Measurements from ENCODE around the gene GPATCH8.

The GPATCH8 gene

DNA sequence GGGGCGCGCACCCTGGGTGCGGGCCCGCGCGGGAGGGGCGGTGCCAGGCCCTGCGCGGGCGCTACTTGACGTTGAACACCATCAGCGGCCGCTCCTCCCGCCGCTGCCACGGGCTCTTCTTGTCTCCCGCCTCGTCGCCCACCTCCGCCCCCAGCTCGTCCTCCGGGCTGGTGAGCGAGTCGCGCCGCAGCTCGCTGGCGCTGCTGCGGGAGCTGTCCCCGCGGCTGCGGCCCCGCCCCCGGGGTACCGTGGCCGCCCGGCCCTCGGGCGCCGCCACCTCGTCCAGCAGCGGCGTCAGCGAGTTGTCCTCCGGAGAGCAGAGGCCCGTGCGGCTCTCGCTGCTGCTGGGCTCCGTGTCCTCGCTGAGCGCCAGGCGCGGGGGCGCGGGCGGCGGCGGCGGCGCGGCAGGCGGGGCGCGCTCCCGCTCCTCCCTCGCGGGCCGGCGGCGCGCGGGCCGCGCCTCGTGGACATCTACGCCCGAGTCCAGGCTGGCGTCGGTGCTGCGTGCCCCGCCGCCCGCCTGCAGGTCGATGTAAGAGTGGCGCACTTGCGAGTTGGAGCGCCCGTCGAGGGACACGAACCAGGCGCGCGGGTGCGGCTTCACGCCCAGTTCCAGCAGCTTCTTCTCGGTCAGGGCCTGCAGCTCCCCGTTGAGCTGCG is 149.4 kb downstream of the GPATCH8 start:
- no peak for DNase-seq

DNA sequence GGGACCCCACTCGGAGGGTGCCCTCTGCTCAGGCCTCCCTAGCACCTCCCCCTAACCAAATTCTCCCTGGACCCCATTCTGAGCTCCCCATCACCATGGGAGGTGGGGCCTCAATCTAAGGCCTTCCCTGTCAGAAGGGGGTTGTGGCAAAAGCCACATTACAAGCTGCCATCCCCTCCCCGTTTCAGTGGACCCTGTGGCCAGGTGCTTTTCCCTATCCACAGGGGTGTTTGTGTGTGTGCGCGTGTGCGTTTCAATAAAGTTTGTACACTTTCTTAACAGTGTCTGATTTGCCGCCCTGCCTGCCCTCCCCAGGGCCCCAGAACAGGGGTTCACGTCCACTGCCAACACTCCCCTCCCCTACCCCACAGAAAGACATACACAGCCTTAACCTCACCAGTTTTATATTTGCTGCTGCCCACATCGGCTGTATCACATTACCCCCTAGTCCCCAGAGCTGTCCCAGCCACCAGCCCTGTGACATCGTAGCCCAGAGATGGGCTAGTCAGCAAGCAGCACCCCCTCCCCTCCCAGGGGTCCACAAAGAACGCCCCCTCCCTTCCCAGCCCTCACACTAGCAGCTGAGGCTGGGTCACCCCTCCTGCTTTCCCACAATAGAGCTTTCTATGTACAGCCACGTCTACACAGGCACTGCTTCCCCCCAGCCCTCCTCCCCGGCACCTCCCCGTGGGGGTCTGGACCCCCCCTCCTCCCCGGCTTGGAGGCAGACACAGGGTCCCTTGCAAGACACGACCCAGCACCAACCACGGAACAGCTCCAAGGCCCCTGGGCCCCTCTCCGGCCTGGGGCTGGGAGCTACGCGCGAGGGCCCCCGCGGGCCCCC is 150.2 kb downstream of the GPATCH8 start:
- DNase-seq = no peak

DNA sequence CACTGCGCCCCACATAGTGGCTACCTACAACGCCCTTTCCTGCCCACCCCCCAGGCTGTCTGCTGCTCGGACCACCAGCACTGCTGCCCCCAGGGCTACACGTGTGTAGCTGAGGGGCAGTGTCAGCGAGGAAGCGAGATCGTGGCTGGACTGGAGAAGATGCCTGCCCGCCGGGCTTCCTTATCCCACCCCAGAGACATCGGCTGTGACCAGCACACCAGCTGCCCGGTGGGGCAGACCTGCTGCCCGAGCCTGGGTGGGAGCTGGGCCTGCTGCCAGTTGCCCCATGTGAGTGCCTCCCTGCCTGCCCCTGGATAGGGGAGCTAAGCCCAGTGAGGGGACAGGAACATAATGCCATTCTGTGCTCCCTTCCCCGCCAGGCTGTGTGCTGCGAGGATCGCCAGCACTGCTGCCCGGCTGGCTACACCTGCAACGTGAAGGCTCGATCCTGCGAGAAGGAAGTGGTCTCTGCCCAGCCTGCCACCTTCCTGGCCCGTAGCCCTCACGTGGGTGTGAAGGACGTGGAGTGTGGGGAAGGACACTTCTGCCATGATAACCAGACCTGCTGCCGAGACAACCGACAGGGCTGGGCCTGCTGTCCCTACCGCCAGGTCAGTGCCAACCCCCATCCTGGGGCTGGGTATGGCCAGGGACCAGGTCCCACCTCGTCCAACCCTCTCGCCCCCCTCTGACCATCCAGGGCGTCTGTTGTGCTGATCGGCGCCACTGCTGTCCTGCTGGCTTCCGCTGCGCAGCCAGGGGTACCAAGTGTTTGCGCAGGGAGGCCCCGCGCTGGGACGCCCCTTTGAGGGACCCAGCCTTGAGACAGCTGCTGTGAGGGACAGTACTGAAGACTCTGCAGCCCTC is 151.0 kb downstream of the GPATCH8 start:
- no peak for DNase-seq

DNA sequence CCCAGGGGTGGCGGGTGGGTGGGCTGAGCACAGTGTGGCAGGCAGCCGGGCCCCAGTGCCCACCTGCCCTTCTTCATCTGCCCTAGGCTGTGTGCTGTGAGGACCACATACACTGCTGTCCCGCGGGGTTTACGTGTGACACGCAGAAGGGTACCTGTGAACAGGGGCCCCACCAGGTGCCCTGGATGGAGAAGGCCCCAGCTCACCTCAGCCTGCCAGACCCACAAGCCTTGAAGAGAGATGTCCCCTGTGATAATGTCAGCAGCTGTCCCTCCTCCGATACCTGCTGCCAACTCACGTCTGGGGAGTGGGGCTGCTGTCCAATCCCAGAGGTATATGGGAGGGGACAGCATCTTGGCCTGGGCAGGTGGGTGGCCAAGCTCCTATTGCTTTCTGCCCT is 151.7 kb downstream of the GPATCH8 start:
- no peak for DNase-seq

DNA sequence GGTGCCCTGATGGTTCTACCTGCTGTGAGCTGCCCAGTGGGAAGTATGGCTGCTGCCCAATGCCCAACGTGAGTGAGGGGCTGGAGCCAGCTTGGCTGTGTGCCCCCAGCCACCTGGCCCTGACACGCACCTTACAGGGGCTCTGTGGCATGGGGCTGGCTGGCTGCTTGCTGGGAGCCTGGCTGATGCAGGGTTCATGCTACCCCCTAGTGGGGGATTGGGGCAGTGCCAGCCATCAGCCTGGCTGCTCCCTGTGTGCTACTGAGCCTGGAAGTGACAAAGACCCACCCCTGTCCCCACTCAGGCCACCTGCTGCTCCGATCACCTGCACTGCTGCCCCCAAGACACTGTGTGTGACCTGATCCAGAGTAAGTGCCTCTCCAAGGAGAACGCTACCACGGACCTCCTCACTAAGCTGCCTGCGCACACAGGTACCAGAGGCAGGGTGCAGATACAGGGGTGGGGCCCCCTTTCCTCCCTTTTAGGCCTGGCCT is 152.4 kb downstream of the GPATCH8 start:
- DNase-seq = peak; percentile 77 to 78

DNA sequence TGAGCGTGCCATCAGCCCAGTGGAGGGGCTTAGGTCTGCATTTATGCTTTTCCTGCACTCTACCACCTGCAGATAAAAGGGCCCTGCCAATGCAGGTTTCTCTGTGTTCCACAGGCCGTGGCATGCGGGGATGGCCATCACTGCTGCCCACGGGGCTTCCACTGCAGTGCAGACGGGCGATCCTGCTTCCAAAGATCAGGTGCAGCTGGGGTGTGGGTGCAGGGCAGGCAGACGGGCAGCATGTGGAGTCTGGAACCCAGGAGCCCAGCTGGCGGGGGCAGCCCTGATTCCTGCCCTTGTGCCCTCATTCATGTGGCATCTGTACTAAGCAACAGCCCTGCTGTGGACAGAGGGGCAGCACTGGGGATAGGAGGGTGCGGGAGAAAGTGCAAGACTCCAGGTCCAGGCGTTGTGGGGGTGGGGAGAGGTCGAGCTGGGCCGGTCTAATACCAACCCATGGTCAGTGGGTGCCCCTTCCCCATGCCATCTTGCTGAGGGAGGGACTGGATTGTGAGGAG is 153.6 kb downstream of the GPATCH8 start:
- DNase-seq = no peak

DNA sequence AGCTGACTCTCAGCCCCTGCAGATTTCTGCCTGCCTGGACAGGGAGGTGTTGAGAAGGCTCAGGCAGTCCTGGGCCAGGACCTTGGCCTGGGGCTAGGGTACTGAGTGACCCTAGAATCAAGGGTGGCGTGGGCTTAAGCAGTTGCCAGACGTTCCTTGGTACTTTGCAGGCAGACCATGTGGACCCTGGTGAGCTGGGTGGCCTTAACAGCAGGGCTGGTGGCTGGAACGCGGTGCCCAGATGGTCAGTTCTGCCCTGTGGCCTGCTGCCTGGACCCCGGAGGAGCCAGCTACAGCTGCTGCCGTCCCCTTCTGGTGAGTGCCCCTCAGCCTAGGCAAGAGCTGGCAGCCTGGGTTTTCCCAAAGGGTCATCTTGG is 154.2 kb downstream of the GPATCH8 start:
- DNase-seq = no peak

DNA sequence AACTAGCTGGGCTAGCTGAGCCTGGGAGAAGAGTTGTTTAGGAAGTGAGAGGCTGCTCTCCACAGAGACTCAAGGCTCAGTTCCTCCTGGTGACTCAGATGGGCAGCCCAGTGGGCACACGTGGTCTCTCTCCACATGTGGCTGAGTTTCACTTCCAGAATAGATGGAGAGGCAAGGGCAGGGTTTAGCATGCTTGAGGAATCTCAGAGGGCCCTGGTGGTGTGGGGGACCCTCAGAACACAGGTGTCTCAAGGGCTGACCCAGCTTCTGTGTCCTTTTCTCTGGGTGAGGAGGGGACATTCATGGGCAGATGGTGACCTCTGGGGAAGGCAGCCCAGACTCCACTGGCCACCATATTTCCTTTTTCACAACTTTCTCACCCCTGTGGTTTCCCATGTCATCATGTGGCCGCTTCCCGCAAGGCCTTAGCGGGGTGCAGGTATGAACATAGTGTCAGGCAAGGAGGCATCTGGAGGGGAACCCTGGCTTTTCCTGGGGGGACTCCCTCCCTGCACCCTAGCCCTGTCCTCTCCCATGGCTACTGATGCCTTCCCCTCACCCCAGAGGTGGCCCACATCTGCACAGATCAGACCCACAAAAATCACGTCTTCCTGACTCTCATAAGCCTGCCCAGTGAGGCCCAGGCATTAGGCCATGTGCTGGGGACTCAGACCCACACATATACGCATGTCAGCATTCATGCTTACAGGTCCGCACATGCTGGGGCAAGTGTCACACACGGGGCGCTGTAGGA is 154.8 kb downstream of the GPATCH8 start:
- DNase-seq = peak; percentile 19 to 76
